GM12891 (cell line): ENCODE measurements around the gene SREK1IP1.

Experiments
- PAX5 ChIP-seq: IDR thresholded peaks from 2 replicates; pipeline ENCODE4 v1.6.1; 2011; ENCODE audit warnings: low read length, moderate library complexity, mild to moderate bottlenecking; ENCODE audit not compliant: insufficient read depth, severe bottlenecking
- POLR2A ChIP-seq: IDR thresholded peaks from 2 replicates; pipeline ENCODE4 v1.6.1; 2011; ENCODE audit warnings: low read depth, low read length, control low read depth
- POLR2AphosphoS5 ChIP-seq: IDR thresholded peaks from 2 replicates; pipeline ENCODE4 v1.6.1; 2011; ENCODE audit warnings: low read depth, low read length, control low read depth
- SPI1 ChIP-seq: IDR thresholded peaks from 2 replicates; pipeline ENCODE4 v1.6.1; 2011; ENCODE audit warnings: low read depth, low read length, control low read depth
- TAF1 ChIP-seq: IDR thresholded peaks from 2 replicates; pipeline ENCODE4 v1.6.1; 2011; ENCODE audit warnings: low read depth, low read length, control low read depth

- no peak for TF ChIP-seq POLR2AphosphoS5
- TF ChIP-seq POLR2A, result no peak
- TF ChIP-seq PAX5, result no peak
- TF ChIP-seq TAF1, result no peak
- no peak for TF ChIP-seq SPI1
Measured at GRCh38 chr5:64722588-64722987, 45.9 kb downstream of the SREK1IP1 start.
